ENCODE measurements around the gene DACT1.

The DACT1 gene

DNA sequence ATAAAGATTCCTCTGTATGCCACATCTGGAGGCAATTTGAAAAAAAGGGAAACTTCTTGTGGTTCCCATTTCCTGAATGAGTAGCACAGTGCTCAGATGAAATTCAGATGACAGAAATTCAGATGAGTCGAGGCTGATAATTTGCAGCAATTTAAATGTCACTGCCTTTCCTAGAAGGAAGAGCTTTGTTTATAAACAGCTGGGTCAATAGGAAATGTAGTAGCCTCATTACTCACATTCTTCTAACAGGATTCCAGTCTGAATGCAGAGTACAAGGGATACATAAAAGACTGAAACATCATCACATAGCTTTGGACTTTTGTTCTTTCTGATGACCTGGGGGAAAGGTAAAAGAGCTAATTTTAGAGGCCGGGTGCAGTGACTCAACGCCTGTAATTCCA is 11.3 kb upstream of the DACT1 start:
- TF ChIP-seq CTCF (IDR thresholded peaks at IDR 0.05; ENCODE audit: low read depth, low read length, missing control alignments) = no peak
- no peak for DNase-seq (ENCODE audit: low read depth)

GRCh38 chr14:58628406-58628805 is 9.4 kb upstream of the DACT1 start:
- no peak overlapping the region for H3K4me3 ChIP-seq (ENCODE audit: low read depth, low read length)
- DNase-seq (ENCODE audit: low read depth) = no peak
- TF ChIP-seq CTCF (IDR thresholded peaks at IDR 0.05; ENCODE audit: low read depth, low read length, missing control alignments) = no peak

More for the DNA sequence above, 11.3 kb upstream of the DACT1 start:
- no peak overlapping the region for H3K4me3 ChIP-seq (ENCODE audit: low read depth, low read length)

GRCh38 chr14:58629281-58629680 is 8.5 kb upstream of the DACT1 start:
- TF ChIP-seq CTCF (IDR thresholded peaks at IDR 0.05; ENCODE audit: low read depth, low read length, missing control alignments) = no peak
- H3K4me3 ChIP-seq (ENCODE audit: low read depth, low read length) = no peak overlapping the region
- no peak for DNase-seq (ENCODE audit: low read depth)

DNA sequence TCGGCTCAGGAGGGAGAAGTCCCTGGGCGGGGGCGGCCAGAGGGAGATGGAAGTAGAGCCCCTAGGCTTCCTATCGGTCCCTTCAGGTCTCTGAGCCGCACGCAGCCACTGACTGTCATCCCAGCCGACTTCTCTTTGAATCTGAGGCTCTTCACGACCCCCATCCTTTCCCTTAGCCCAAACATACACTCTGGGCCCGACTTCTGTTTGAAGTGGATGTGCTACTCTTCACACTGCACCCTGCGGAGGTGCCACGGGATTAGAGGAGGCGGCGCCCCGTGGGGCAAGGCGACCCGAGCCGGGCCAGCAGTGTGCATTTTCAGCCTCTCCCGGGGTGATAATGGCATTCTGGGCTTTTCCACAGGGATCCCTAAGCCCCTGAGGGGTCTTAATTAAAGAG is 6.0 kb upstream of the DACT1 start:
- no peak for DNase-seq (ENCODE audit: low read depth)
- H3K4me3 ChIP-seq (ENCODE audit: low read depth, low read length) = no peak overlapping the region

GRCh38 chr14:58633831-58634230 is 3.9 kb upstream of the DACT1 start:
- no peak for TF ChIP-seq CTCF (IDR thresholded peaks at IDR 0.05; ENCODE audit: low read depth, low read length, missing control alignments)
- H3K4me3 ChIP-seq (ENCODE audit: low read depth, low read length) = no peak overlapping the region
- no peak for DNase-seq (ENCODE audit: low read depth)

More for the DNA sequence above, 6.0 kb upstream of the DACT1 start:
- no peak for TF ChIP-seq CTCF (IDR thresholded peaks at IDR 0.05; ENCODE audit: low read depth, low read length, missing control alignments)

DNA sequence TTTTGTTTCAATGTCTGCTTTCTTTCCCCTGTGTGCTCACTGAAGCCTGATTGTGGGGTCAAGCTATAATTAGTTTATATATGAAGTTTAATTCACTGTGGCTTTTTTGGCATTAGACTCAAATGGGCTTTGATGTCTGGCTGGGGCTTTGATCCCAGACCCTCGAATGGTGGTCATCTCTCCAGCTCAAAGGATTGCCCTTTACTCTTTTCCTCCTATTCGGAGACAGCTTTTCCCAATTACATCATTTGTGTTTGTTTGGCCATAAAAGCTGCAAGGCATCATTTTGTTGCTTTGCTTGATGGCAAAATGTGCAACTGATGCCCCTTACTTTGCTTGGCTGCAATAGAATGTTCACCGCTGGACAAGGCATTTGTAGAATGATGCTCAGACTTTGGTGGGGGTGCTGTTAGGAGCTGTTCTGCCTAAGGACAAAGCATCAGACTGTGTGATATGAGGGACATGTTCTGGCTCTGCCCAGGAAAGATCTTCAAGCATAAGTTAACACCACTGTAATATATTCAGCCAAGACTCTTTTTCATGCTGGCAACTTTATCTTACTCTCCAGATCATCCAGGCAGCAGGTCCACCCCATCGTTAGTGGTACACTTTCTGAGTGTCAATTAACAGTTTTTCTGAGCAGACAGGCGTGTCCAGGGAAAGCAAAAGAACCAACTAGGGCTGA is 3.2 kb upstream of the DACT1 start:
- no peak for DNase-seq (ENCODE audit: low read depth)
- no peak overlapping the region; the same call in 1 of the 2 replicates for H3K4me3 ChIP-seq (ENCODE audit: low read depth, low read length)
- no peak for TF ChIP-seq CTCF (IDR thresholded peaks at IDR 0.05; ENCODE audit: low read depth, low read length, missing control alignments)
